ENCODE data around the gene PLEKHA6.

Gene PLEKHA6

GRCh38 chr1:204282761-204283221 lies 76.9 kb downstream of the PLEKHA6 start:
- Histone ChIP-seq H3K9me3 (ENCODE audit: control insufficient read depth, low read length) (no peaks in the 10 kb centered on the region), H3K27ac (ENCODE audit: low read length, poor library complexity, severe bottlenecking) (no peak overlapping the region), H3K4me3 (ENCODE audit: insufficient read depth in 1 of 2, low read depth in 1 of 2, low read length in 2 of 2) (no peak overlapping the region), H3K9ac (ENCODE audit: low read length) (no peak overlapping the region), H3K4me2 (ENCODE audit: low read length, poor library complexity, severe bottlenecking) (no peak overlapping the region), H2BK5ac (ENCODE audit: low read depth, low read length, poor library complexity, severe bottlenecking) (no peak overlapping the region), H3K79me1 (replicated peaks; ENCODE audit: low read length, poor library complexity, severe bottlenecking) (no peaks in the 10 kb centered on the region), H3K27me3 (ENCODE audit: control insufficient read depth in 1 of 2, insufficient read depth in 1 of 2, low read length in 2 of 2) (peaks cover 90 to 91% of the 10 kb centered on the region in 2 experiments), H4K8ac (ENCODE audit: low read length) (no peak overlapping the region), H2AK5ac (ENCODE audit: low read length, severe bottlenecking) (no peak overlapping the region), H3K23ac (ENCODE audit: low read length in 2 of 2) (no peak overlapping the region), H2BK15ac (ENCODE audit: low read depth, poor library complexity, severe bottlenecking) (no peak overlapping the region), H2BK120ac (ENCODE audit: low read depth, low read length) (no peak overlapping the region), H4K91ac (ENCODE audit: low read length) (no peak overlapping the region), H3K4ac (ENCODE audit: low read depth in 1 of 2, low read length in 2 of 2) (no peak overlapping the region), H2BK12ac (ENCODE audit: low read length in 2 of 2) (no peak overlapping the region), H3K18ac (ENCODE audit: low read depth in 1 of 2, low read length in 2 of 2) (no peak overlapping the region), H3K36me3 (ENCODE audit: control insufficient read depth in 1 of 2, insufficient read depth in 2 of 2, low read depth in 1 of 2, low read length in 2 of 2) (no peaks in the 10 kb centered on the region), H2AFZ (ENCODE audit: low read depth, low read length) (no peak overlapping the region), H3K4me1 (ENCODE audit: control insufficient read depth, insufficient read depth, low read depth, low read length) (peaks cover 4% of the 10 kb centered on the region), H3K14ac (ENCODE audit: low read length in 2 of 2) (no peak overlapping the region)
- WGBS, result 82% methylated on average over 8 of the region's 11 CpGs
- no peak for DNase-seq

- Histone ChIP-seq H4K8ac (ENCODE audit: low read length) (no peak overlapping the region), H3K36me3 (ENCODE audit: control insufficient read depth in 1 of 2, insufficient read depth in 2 of 2, low read depth in 1 of 2, low read length in 2 of 2) (no peaks in the 10 kb centered on the region), H3K4me2 (ENCODE audit: low read length, poor library complexity, severe bottlenecking) (no peak overlapping the region), H3K4me1 (ENCODE audit: control insufficient read depth, insufficient read depth, low read depth, low read length) (peaks cover under 1% of the 10 kb centered on the region), H2AFZ (ENCODE audit: low read depth, low read length) (no peak overlapping the region), H3K27ac (ENCODE audit: low read length, poor library complexity, severe bottlenecking) (no peak overlapping the region), H3K23ac (ENCODE audit: low read length in 2 of 2) (no peak overlapping the region), H3K9me3 (ENCODE audit: control insufficient read depth, low read length) (no peaks in the 10 kb centered on the region), H3K79me1 (replicated peaks; ENCODE audit: low read length, poor library complexity, severe bottlenecking) (no peaks in the 10 kb centered on the region), H2AK5ac (ENCODE audit: low read length, severe bottlenecking) (no peak overlapping the region), H3K9ac (ENCODE audit: low read length) (no peak overlapping the region), H2BK15ac (ENCODE audit: low read depth, poor library complexity, severe bottlenecking) (no peak overlapping the region), H2BK12ac (ENCODE audit: low read length in 2 of 2) (no peak overlapping the region), H2BK5ac (ENCODE audit: low read depth, low read length, poor library complexity, severe bottlenecking) (no peak overlapping the region), H3K18ac (ENCODE audit: low read depth in 1 of 2, low read length in 2 of 2) (no peak overlapping the region), H2BK120ac (ENCODE audit: low read depth, low read length) (no peak overlapping the region), H3K27me3 (ENCODE audit: control insufficient read depth in 1 of 2, insufficient read depth in 1 of 2, low read length in 2 of 2) (peaks cover 90 to 94% of the 10 kb centered on the region in 2 experiments), H4K91ac (ENCODE audit: low read length) (no peak overlapping the region), H3K14ac (ENCODE audit: low read length in 2 of 2) (no peak overlapping the region), H3K4ac (ENCODE audit: low read depth in 1 of 2, low read length in 2 of 2) (no peak overlapping the region), H3K4me3 (ENCODE audit: insufficient read depth in 1 of 2, low read depth in 1 of 2, low read length in 2 of 2) (no peak overlapping the region)
- no peak for DNase-seq
- 82% methylated on average over 4 of the region's 5 CpGs for WGBS
Measured at GRCh38 chr1:204280099-204280961, 79.4 kb downstream of the PLEKHA6 start.

- no peak overlapping the region for H2BK120ac ChIP-seq (ENCODE audit: low read depth, low read length)
- no peak overlapping the region for H2BK5ac ChIP-seq (ENCODE audit: low read depth, low read length, poor library complexity, severe bottlenecking)
- no peak overlapping the region for H4K91ac ChIP-seq (ENCODE audit: low read length)
- H3K36me3 ChIP-seq (ENCODE audit: control insufficient read depth in 1 of 2, insufficient read depth in 2 of 2, low read depth in 1 of 2, low read length in 2 of 2), result no peaks in the 10 kb centered on the region
- no peak overlapping the region for H3K9ac ChIP-seq (ENCODE audit: low read length)
- no peak overlapping the region for H3K23ac ChIP-seq (ENCODE audit: low read length in 2 of 2)
- no peak overlapping the region for H2BK15ac ChIP-seq (ENCODE audit: low read depth, poor library complexity, severe bottlenecking)
- no peak overlapping the region for H2AK5ac ChIP-seq (ENCODE audit: low read length, severe bottlenecking)
- H4K8ac ChIP-seq (ENCODE audit: low read length), result no peak overlapping the region
- no peaks in the 10 kb centered on the region for H3K9me3 ChIP-seq (ENCODE audit: control insufficient read depth, low read length)
- H3K18ac ChIP-seq (ENCODE audit: low read depth in 1 of 2, low read length in 2 of 2), result no peak overlapping the region
- DNase-seq, result no peak
- no peaks in the 10 kb centered on the region for H3K79me1 ChIP-seq (replicated peaks; ENCODE audit: low read length, poor library complexity, severe bottlenecking)
- H3K27ac ChIP-seq (ENCODE audit: low read length, poor library complexity, severe bottlenecking), result no peak overlapping the region
- no peak overlapping the region for H3K14ac ChIP-seq (ENCODE audit: low read length in 2 of 2)
- peaks cover 2% of the 10 kb centered on the region for H3K4me1 ChIP-seq (ENCODE audit: control insufficient read depth, insufficient read depth, low read depth, low read length)
- H2BK12ac ChIP-seq (ENCODE audit: low read length in 2 of 2), result no peak overlapping the region
- peaks cover 85 to 87% of the 10 kb centered on the region in 2 experiments for H3K27me3 ChIP-seq (ENCODE audit: control insufficient read depth in 1 of 2, insufficient read depth in 1 of 2, low read length in 2 of 2)
- H3K4me2 ChIP-seq (ENCODE audit: low read length, poor library complexity, severe bottlenecking), result no peak overlapping the region
- no peak overlapping the region for H3K4ac ChIP-seq (ENCODE audit: low read depth in 1 of 2, low read length in 2 of 2)
- no peak overlapping the region for H2AFZ ChIP-seq (ENCODE audit: low read depth, low read length)
- 73% methylated on average over 2 of the region's 4 CpGs for WGBS
- no peak overlapping the region for H3K4me3 ChIP-seq (ENCODE audit: insufficient read depth in 1 of 2, low read depth in 1 of 2, low read length in 2 of 2)
Measured at GRCh38 chr1:204278958-204279357, 80.8 kb downstream of the PLEKHA6 start.

GRCh38 chr1:204278251-204278650 lies 81.5 kb downstream of the PLEKHA6 start:
- Histone ChIP-seq H2BK5ac (ENCODE audit: low read depth, low read length, poor library complexity, severe bottlenecking) (no peak overlapping the region), H3K27me3 (ENCODE audit: control insufficient read depth in 1 of 2, insufficient read depth in 1 of 2, low read length in 2 of 2) (peaks cover 81 to 83% of the 10 kb centered on the region in 2 experiments), H2AFZ (ENCODE audit: low read depth, low read length) (no peak overlapping the region), H3K4ac (ENCODE audit: low read depth in 1 of 2, low read length in 2 of 2) (no peak overlapping the region), H3K4me2 (ENCODE audit: low read length, poor library complexity, severe bottlenecking) (no peak overlapping the region), H3K18ac (ENCODE audit: low read depth in 1 of 2, low read length in 2 of 2) (no peak overlapping the region), H2BK12ac (ENCODE audit: low read length in 2 of 2) (no peak overlapping the region), H2BK15ac (ENCODE audit: low read depth, poor library complexity, severe bottlenecking) (no peak overlapping the region), H2BK120ac (ENCODE audit: low read depth, low read length) (no peak overlapping the region), H3K27ac (ENCODE audit: low read length, poor library complexity, severe bottlenecking) (no peak overlapping the region), H3K9ac (ENCODE audit: low read length) (no peak overlapping the region), H3K9me3 (ENCODE audit: control insufficient read depth, low read length) (no peaks in the 10 kb centered on the region), H3K23ac (ENCODE audit: low read length in 2 of 2) (no peak overlapping the region), H3K4me1 (ENCODE audit: control insufficient read depth, insufficient read depth, low read depth, low read length) (peaks cover 2% of the 10 kb centered on the region), H4K8ac (ENCODE audit: low read length) (no peak overlapping the region), H3K79me1 (replicated peaks; ENCODE audit: low read length, poor library complexity, severe bottlenecking) (no peaks in the 10 kb centered on the region), H3K4me3 (ENCODE audit: insufficient read depth in 1 of 2, low read depth in 1 of 2, low read length in 2 of 2) (no peak overlapping the region), H3K36me3 (ENCODE audit: control insufficient read depth in 1 of 2, insufficient read depth in 2 of 2, low read depth in 1 of 2, low read length in 2 of 2) (no peaks in the 10 kb centered on the region), H4K91ac (ENCODE audit: low read length) (no peak overlapping the region), H3K14ac (ENCODE audit: low read length in 2 of 2) (no peak overlapping the region), H2AK5ac (ENCODE audit: low read length, severe bottlenecking) (no peak overlapping the region)
- 81% methylated on average over 3 of the region's 4 CpGs for WGBS
- peak; percentile 39 for DNase-seq

All from mesenchymal stem cell (in vitro differentiated cells and primary cell).